ENCODE data around the gene IQSEC1. TPM values are rescaled to one million over a fixed set of nuclear protein-coding genes. Genes with fewer than 3 reads are reported as not detected.

The IQSEC1 gene
- total RNA-seq, 3 donors from 2014 or later: 19.8 to 42.2 (median 21.9) TPM

DNA sequence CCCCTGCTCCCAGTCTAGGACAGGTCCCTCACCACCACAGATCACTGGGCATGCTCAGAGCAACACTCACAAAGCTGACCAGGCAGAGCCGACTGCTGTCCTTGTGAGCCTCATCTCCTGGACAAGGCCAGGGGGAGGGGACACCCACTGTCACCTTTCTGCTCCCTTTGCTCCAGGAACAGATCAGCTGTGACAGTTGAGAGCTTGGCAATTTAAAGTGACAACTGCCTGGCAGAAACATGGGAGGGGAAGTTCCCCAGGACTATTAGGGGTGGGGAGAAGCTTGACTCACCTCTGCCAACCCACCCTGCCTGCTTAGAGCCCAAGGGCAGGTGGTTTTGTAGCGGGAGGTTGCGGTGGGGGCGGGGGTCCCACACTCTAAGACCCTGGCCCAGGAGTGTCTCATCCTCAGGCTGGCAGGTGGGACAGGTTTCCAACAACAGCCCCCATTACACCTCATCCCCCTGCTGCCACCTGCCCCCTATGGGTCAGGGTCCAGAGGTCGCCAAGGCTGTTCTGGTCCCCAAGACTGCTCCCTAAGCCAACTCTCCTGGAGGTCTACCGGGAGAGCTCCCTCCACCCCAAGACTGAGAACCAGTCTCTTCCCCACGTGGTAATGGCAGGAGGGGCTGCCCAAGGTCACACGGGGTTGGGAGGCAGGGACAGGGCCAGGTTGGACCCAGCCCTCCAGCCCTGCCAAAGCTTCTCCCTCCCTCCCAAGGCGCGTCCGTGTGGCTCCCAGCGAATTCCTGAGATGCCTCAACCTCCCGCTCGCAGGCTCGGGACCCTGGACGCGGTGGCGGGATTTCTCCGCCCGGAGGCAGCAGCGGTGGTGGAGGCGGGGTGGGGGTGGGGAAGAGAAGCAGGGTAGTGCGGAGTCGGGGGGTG, 80.4 kb downstream of the IQSEC1 start:
- Histone ChIP-seq H3K4me1 (ENCODE audit: low read depth) (peaks cover 8% of the 10 kb centered on the region), H3K9me3 (no peaks in the 10 kb centered on the region), H3K36me3 (ENCODE audit: low read depth) (no peaks in the 10 kb centered on the region), H3K4me3 (no peak overlapping the region)
- intact Hi-C loops (cut with DNase I, micrococcal nuclease): no loop called here
- no peak for ATAC-seq
- DNase-seq: peak in 1 of 3 donors; percentile 58
- TF ChIP-seq, protein P1, sequence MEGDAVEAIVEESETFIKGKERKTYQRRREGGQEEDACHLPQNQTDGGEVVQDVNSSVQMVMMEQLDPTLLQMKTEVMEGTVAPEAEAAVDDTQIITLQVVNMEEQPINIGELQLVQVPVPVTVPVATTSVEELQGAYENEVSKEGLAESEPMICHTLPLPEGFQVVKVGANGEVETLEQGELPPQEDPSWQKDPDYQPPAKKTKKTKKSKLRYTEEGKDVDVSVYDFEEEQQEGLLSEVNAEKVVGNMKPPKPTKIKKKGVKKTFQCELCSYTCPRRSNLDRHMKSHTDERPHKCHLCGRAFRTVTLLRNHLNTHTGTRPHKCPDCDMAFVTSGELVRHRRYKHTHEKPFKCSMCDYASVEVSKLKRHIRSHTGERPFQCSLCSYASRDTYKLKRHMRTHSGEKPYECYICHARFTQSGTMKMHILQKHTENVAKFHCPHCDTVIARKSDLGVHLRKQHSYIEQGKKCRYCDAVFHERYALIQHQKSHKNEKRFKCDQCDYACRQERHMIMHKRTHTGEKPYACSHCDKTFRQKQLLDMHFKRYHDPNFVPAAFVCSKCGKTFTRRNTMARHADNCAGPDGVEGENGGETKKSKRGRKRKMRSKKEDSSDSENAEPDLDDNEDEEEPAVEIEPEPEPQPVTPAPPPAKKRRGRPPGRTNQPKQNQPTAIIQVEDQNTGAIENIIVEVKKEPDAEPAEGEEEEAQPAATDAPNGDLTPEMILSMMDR (IDR thresholded peaks at IDR 0.05): no peak

DNA sequence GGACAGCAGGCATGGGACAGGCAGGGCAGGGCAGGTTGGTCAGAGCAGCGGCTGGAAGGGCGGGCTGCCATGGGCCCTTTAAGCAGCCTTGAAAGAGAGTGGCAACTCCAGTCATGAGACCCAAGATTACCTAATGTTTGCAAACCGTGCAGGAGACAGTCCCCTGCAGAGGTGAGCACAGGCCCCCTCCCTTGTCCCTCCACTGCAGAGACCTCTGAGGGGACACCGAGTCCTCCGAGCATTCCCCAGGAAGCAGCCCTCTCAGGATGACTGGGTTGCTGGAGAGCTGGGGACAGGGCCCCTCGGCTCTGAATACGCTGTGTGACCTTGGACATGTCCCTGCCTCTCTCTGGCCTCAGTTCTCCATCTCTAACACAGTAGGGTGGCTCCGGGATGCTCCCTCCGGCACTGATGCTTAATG, 81.4 kb downstream of the IQSEC1 start:
- intact Hi-C loops (cut with DNase I, micrococcal nuclease): no loop called here
- peaks cover 8% of the 10 kb centered on the region for H3K4me1 ChIP-seq (ENCODE audit: low read depth)
- no peaks in the 10 kb centered on the region for H3K9me3 ChIP-seq
- no peaks in the 10 kb centered on the region for H3K36me3 ChIP-seq (ENCODE audit: low read depth)
- TF ChIP-seq, protein P1 (IDR thresholded peaks at IDR 0.05): no peak
- no peak overlapping the region for H3K4me3 ChIP-seq
- DNase-seq (no peak), ATAC-seq (no peak)

DNA sequence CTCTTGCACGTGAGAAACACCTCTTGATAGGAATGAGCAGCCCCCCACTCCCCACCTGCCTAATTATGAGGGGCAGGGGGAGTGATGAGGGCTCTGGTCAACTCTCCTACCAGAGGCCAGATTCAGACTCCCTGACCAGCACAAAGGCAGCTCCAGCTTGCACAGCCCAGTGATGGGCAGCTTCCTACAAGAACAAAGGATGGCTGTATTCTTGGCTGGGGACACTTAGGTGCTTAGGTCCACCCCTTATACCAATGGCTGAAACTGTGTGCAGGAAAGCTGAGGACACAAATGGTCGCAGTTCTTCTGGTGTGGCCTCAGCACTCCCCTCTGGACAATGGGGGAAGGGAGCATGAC, 81.8 kb downstream of the IQSEC1 start:
- intact Hi-C loops (cut with DNase I, micrococcal nuclease): no loop called here
- Histone ChIP-seq H3K4me1 (ENCODE audit: low read depth) (peaks cover 8% of the 10 kb centered on the region), H3K36me3 (ENCODE audit: low read depth) (no peaks in the 10 kb centered on the region), H3K9me3 (no peaks in the 10 kb centered on the region), H3K4me3 (no peak overlapping the region)
- no peak for ATAC-seq
- TF ChIP-seq, protein P1 (IDR thresholded peaks at IDR 0.05): no peak
- no peak for DNase-seq

DNA sequence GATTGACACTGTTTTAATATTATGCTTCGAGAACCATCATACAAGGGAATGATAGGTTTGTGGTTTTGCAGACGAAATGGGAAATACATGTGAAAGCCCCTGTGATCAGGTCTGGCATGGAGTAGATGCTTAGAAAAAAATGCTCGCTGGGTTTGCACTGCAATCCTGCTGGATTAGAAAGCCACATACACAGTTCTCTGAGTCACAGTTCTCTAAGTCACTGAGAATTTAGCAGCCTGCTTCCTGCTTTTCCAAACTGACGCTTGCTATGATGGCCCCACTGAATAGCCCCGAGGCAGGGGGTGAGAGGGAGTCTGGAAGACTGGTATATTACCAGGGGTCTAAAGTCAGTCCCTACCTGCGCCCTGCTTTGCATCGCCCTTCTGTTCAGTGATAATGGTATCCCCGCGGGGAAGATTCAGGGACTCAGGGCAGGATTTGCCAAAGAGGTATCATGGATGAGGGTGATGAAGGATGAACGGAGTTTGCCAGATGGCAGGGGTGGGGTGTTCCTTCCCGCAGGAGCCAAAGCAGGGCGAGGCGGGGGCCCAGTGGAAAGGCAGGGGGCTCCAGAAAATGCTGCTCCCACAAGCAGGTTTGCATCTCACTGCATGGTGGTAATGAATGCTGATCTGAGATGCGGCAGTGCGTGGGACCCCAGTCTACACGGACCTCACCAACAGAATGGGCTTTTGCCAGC, 82.3 kb downstream of the IQSEC1 start:
- Histone ChIP-seq H3K4me3 (no peak overlapping the region), H3K9me3 (no peaks in the 10 kb centered on the region), H3K36me3 (ENCODE audit: low read depth) (no peaks in the 10 kb centered on the region), H3K4me1 (ENCODE audit: low read depth) (peaks cover 8% of the 10 kb centered on the region)
- intact Hi-C loops (cut with DNase I, micrococcal nuclease): no loop called here
- ATAC-seq (no peak), DNase-seq (no peak)
- TF ChIP-seq, protein P1 (IDR thresholded peaks at IDR 0.05): no peak

DNA sequence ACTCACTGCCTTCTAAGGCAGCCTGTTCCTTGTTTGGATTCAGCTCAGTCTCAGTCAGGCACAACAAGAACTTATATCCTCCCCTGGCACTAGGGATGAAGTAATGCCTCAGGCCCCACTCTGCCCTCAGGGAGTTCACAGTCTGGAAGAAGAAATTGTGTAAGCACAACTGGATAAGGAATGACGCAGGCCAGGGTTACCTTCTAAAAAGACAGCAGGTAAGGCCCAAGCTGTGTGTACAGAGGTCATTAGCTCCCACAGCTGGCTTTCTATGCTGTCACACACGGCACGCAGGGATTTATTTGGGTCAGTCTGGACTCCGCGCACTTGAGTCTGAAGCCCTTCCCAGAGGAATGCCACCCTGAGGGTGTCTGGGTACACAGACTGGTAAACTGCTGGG, 82.9 kb downstream of the IQSEC1 start:
- ATAC-seq (no peak), DNase-seq (no peak)
- Histone ChIP-seq H3K4me3 (no peak overlapping the region), H3K9me3 (no peaks in the 10 kb centered on the region), H3K36me3 (ENCODE audit: low read depth) (no peaks in the 10 kb centered on the region), H3K4me1 (ENCODE audit: low read depth) (peaks cover 8% of the 10 kb centered on the region)
- TF ChIP-seq, protein P1 (IDR thresholded peaks at IDR 0.05): no peak
- intact Hi-C loops (cut with DNase I, micrococcal nuclease): no loop called here
